T-helper 22 cell (primary cell): ENCODE measurements around the gene KCNH6.

Experiments used
- DNase-seq: peaks from one replicate; pipeline ENCODE4 v3.0.0-alpha.2; 2020; ENCODE audit warnings: low read depth

KCNH6 gene

DNA sequence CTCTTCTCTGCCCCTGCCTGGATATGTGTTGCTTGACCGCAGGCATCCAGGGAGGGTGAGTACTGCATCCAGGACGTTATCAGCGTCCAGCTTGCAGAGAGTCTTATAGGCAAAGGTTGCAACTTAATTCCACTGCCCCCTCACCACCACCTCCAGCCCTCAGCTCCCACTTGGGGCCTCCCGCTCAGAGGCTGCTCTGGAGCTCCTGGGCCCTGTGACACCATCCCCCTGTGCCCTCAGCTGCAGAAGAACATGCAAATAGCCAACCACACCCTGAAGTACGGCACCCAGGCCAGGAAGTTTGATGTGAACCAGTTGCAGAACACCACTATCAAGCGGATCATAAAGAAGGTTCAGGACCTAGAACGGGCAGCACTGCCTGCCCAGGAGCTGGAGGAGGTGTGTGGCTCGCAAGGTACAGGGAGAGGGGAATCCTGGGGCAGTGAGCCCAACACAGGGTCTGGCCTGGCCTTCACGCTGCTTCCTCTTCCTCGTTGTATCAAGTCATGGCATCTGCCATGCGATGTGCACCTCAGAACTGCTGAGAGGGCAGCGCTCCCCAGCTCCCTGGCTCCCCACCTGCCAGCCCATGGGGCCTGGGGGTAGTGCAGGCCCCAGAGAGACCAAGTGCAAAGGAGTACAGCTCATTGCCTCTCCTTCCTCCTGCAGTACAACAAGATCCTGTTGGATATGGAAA, 36.7 kb upstream of the KCNH6 start:
- DNase-seq = no peak

GRCh38 chr17:63487014-63487339, 36.2 kb upstream of the KCNH6 start:
- no peak for DNase-seq

DNA sequence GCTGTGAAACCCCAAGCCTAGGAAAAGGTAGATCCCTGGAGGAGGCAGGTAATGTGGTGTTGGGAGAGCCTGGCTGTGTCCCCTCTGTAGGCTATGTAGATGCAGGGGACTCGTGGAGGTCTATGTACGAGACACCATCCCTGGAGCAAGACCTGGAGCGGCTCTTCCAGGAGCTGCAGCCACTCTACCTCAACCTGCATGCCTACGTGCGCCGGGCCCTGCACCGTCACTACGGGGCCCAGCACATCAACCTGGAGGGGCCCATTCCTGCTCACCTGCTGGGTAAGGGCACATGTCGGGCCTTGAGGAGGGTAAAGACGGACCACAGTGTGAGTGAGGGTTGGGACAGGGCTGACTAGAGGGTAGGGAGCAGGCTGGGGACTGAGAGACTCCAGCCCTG, 34.3 kb upstream of the KCNH6 start:
- DNase-seq = no peak

DNA sequence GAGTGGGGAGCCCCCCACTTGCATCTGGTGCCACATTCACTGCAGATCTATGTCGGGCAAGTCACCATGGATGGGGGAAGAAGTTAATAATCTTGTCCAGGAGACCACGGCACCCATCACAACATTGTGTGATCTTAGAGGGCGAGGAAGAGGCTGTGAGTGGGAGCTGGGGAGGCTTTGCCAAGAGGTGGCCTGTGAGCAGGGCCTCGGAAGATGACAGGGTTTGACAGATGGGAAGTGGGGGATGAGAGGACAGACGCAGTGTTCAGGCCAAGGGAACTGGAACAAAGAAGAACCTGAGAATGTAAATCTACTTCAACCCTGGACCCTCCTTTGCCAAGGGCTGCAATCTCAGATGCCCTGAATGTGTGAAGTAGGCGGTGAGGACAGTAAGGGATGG, 33.9 kb upstream of the KCNH6 start:
- DNase-seq = no peak

DNA sequence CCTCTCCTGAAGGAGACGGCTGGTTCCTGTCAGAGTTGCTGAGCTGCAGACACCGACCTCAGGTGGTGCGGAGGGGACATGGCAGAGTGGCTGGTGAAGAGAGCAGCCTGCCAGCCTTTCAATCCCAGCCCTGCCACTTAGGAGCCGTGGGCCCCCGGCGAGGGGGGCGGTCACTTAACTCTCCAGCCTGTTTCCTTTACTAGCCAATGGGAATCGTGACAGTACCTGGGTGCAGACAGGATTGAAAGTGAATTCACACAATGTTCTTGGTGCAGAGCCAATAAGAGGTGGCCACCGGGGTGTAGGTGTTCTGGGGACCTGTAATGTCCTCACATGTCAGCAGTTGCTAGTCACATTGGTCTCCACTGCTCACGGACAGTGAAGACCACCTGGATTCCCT, 32.8 kb upstream of the KCNH6 start:
- DNase-seq = no peak

GRCh38 chr17:63490858-63491400, 32.2 kb upstream of the KCNH6 start:
- DNase-seq = no peak

DNA sequence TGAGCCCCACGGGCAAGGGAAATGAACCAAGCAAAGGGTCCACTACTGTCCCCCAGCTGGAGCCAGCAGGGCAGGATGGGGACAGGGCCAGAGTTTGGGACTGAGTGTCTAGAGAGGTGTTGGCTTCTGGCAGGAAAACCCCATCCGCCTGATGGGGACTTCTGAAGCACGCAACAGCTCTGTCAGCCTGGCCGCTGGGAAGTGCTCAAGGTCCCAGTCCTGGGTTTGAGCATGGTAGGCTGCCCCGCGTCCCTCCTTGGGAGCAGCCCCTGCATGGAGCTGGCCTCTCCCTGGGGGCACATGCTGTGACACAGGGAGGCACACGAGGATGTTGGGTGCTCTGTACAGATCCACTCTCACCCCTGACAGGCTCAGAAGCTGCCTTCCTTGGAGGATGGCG, 31.7 kb upstream of the KCNH6 start:
- DNase-seq = no peak

GRCh38 chr17:63491977-63492618, 31.1 kb upstream of the KCNH6 start:
- no peak for DNase-seq

- no peak for DNase-seq
Observed at GRCh38 chr17:63492940-63493339, 30.2 kb upstream of the KCNH6 start.

GRCh38 chr17:63493411-63493810, 29.7 kb upstream of the KCNH6 start:
- DNase-seq = no peak

GRCh38 chr17:63494300-63494928, 28.7 kb upstream of the KCNH6 start:
- no peak for DNase-seq

- no peak for DNase-seq
Observed at GRCh38 chr17:63495491-63495890, 27.7 kb upstream of the KCNH6 start.

- DNase-seq = no peak
Observed at GRCh38 chr17:63496177-63496576, 27.0 kb upstream of the KCNH6 start.

GRCh38 chr17:63496663-63497400, 26.3 kb upstream of the KCNH6 start:
- DNase-seq = no peak

GRCh38 chr17:63497708-63498483, 25.3 kb upstream of the KCNH6 start:
- DNase-seq = no peak

DNA sequence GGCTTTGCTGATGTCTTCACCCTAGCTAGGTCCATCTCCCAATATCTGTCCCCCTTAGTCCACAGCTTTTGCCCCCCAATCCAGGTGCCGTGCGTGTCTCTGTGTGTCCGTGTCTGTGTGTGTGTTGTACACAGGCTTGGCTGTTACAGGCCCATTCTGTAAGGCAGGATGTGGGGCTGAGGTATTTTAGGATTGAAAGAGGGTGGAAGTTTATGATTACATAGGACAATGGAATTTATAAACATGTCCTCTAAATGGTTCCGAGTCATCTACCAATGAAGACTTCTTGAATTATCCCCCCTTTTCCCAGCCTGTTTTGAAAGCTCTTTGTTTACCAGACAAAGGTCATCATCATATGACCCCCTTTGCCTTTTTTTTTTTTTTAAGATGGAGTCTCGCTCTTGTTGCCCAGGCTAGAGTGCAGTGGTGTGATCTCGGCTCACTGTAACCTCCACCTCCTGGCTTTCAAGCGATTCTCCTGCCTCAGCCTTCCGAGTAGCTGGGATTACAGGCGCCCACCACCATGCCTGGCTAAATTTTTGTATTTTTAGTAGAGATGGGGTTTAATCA, 24.4 kb upstream of the KCNH6 start:
- DNase-seq = no peak

DNA sequence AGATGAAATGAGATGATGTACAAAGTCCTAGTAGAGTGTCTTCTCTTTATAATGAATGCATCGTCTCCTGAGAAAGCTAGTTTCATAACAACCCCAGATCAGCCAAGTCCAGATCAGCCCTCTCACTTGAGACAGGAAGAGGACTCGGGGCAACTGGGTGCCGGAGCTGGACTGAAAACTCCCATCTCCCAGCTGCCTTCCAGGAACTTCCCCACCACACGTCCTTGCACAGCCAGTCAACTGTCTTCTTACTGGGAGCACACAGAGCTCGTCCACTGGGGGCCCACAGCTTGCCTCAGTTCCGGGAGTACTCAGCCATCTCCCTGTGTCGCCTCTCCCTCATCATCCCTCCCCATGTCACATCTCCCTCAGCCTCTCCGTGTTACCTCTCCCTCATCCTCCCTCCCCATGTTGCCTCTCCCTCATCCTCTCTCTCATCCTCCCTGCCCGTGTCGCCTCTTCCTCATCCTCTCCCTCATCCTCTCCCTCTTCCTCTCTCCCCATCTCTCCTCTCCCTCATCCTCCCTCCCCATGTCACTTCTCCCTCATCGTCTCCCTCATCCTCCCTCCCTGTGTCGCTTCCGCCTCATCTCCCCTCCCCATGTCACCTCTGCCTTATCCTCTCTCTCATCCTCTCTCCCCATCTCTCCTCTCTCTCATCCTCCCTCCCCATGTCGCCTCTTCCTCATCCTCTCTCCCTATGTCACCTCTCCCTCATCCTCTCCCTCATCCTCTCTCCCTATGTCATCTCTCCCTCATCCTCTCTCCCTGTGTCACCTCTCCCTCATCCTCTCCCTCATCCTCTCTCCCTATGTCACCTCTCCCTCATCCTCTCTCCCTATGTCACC, 22.4 kb upstream of the KCNH6 start:
- DNase-seq = no peak

GRCh38 chr17:63503341-63503705, 19.8 kb upstream of the KCNH6 start:
- DNase-seq = no peak

GRCh38 chr17:63504261-63504660, 18.9 kb upstream of the KCNH6 start:
- DNase-seq = no peak

DNA sequence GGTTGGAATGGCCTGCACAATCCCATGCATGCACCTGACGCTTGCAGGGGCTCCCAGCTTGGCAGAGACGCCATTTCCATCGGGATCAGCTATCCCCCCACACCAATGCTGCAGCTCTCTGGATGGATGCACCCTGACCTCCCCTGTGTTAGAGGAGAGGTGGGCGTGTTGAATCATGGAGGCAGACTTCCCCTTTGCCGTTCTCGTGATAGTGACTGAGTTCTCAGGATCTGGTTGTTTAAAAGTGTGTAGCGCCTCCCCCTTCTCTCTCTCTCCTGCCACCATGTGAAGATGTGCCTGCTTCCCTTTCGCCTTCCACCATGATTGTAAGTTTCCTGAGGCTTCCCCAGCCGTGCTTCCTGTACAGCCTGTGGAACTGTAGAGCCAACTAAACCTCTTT, 17.8 kb upstream of the KCNH6 start:
- no peak for DNase-seq

DNA sequence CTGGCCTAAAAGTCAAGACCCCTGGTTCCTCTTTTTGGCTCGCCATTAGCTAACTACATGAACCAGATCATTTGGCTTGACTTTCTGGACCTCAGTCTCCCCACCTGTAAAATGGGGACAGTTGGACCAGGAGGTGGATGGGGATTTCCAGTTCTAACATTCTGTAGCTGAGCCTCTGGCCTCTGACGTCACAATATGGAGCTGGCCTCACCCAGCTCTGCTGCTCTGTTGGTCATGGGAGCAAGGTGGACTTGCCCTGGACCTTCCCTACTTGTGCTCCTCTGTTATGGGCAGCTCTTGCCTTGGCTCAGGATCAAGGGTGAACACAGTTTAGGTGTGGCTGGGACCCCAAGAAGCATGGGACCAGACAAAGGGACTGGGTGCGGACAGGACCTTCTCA, 16.5 kb upstream of the KCNH6 start:
- no peak for DNase-seq
